ENCODE measurements around the gene CDK9. TPM values are rescaled to one million over a fixed set of nuclear protein-coding genes. Genes with fewer than 3 reads are reported as not detected.

Gene CDK9
- total and polyA plus RNA-seq, 2 experiments from 2014 or later = 58.5 to 84.3 TPM

DNA sequence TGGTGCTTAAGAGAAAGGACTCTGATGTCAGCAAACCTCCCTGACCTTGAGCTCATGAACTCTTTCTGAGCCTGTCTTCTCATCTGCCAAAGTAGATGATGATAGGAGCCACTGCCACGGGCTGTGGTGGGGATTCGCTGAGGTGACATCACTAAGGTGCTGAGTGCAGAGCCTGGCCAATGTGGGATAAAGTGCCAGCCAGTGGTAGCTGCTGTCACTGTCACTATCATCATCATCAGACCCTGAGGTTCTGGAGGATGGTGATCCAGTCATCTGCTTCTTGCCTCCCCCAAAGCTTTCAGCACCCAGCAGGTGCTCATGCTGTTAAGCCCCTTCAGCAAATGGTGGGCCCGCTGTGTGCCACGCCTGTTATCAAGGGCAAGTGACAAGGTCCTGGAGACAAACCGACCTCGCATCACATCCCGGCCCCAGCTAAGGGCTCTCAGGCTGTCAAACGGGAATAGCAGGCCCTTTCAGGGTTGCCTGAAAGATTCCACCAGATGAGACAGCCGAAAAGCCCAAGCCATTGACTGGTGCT, 23.2 kb downstream of the CDK9 start:
- Histone ChIP-seq H3K4me3 (peak overlapping the region; percentile 53), H3K79me2 (replicated peaks; ENCODE audit: insufficient read depth) (peaks cover 11% of the 10 kb centered on the region), H3K9me2 (ENCODE audit: insufficient read depth) (no peaks in the 10 kb centered on the region), H3K36me3 (ENCODE audit: insufficient read depth) (peaks cover 8% of the 10 kb centered on the region), H2AFZ (no peak overlapping the region), H3F3A (replicated peaks; ENCODE audit: low read depth) (peaks cover 25% of the 10 kb centered on the region), H3K27ac (ENCODE audit: low read depth) (no peak overlapping the region), H3K4me2 (peak overlapping the region; percentile 82), H3K27me3 (ENCODE audit: insufficient read depth) (no peaks in the 10 kb centered on the region), H3K4me1 (ENCODE audit: insufficient read depth) (peaks cover under 1% of the 10 kb centered on the region; the same call in 1 of the 2 replicates), H4K20me1 (replicated peaks; ENCODE audit: insufficient read depth) (peaks cover 15% of the 10 kb centered on the region)
- H3K4me1 Mint-ChIP-seq = peaks cover 3% of the 10 kb centered on the region; the same call in 2 of the 3 replicates
- H3K36me3 Mint-ChIP-seq (ENCODE audit: low read depth) = peaks cover 56% of the 10 kb centered on the region
- peak overlapping the region; percentile 50 for H3K4me3 Mint-ChIP-seq
- no peaks in the 10 kb centered on the region for H3K9me3 Mint-ChIP-seq
- no peak overlapping the region for H3K27ac Mint-ChIP-seq
- no peak for ATAC-seq
- no peak for TF ChIP-seq REST (IDR thresholded peaks at IDR 0.05; ENCODE audit: unreplicated experiment)
- TF ChIP-seq NANOG (IDR thresholded peaks at IDR 0.05; ENCODE audit: borderline replicate concordance) = no peak
- TF ChIP-seq, protein P1, sequence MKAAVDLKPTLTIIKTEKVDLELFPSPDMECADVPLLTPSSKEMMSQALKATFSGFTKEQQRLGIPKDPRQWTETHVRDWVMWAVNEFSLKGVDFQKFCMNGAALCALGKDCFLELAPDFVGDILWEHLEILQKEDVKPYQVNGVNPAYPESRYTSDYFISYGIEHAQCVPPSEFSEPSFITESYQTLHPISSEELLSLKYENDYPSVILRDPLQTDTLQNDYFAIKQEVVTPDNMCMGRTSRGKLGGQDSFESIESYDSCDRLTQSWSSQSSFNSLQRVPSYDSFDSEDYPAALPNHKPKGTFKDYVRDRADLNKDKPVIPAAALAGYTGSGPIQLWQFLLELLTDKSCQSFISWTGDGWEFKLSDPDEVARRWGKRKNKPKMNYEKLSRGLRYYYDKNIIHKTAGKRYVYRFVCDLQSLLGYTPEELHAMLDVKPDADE (IDR thresholded peaks at IDR 0.05) = no peak
- no peak for TF ChIP-seq ZNF114 (CRISPR knock-in tag; IDR thresholded peaks at IDR 0.05)
- TF ChIP-seq POLR2AphosphoS5 (IDR thresholded peaks at IDR 0.05; ENCODE audit: low read depth) = no peak
- TF ChIP-seq JUNB (IDR thresholded peaks at IDR 0.05; ENCODE audit: unreplicated experiment) = no peak
- no peak for TF ChIP-seq STAT1 (IDR thresholded peaks at IDR 0.05; ENCODE audit: unreplicated experiment)
- TF ChIP-seq EZH2phosphoT487 (IDR thresholded peaks at IDR 0.05; ENCODE audit: unreplicated experiment) = no peak
- no peak for TF ChIP-seq CREB1 (CRISPR knock-in tag; IDR thresholded peaks at IDR 0.05; ENCODE audit: low read depth)
- no peak for TF ChIP-seq CTCF (conservative IDR thresholded peaks at IDR 0.05; ENCODE audit: low read depth in 2 of 2)
- no peak for TF ChIP-seq EZH2 (IDR thresholded peaks at IDR 0.05; ENCODE audit: low read depth, unreplicated experiment)
- TF ChIP-seq, protein P2, sequence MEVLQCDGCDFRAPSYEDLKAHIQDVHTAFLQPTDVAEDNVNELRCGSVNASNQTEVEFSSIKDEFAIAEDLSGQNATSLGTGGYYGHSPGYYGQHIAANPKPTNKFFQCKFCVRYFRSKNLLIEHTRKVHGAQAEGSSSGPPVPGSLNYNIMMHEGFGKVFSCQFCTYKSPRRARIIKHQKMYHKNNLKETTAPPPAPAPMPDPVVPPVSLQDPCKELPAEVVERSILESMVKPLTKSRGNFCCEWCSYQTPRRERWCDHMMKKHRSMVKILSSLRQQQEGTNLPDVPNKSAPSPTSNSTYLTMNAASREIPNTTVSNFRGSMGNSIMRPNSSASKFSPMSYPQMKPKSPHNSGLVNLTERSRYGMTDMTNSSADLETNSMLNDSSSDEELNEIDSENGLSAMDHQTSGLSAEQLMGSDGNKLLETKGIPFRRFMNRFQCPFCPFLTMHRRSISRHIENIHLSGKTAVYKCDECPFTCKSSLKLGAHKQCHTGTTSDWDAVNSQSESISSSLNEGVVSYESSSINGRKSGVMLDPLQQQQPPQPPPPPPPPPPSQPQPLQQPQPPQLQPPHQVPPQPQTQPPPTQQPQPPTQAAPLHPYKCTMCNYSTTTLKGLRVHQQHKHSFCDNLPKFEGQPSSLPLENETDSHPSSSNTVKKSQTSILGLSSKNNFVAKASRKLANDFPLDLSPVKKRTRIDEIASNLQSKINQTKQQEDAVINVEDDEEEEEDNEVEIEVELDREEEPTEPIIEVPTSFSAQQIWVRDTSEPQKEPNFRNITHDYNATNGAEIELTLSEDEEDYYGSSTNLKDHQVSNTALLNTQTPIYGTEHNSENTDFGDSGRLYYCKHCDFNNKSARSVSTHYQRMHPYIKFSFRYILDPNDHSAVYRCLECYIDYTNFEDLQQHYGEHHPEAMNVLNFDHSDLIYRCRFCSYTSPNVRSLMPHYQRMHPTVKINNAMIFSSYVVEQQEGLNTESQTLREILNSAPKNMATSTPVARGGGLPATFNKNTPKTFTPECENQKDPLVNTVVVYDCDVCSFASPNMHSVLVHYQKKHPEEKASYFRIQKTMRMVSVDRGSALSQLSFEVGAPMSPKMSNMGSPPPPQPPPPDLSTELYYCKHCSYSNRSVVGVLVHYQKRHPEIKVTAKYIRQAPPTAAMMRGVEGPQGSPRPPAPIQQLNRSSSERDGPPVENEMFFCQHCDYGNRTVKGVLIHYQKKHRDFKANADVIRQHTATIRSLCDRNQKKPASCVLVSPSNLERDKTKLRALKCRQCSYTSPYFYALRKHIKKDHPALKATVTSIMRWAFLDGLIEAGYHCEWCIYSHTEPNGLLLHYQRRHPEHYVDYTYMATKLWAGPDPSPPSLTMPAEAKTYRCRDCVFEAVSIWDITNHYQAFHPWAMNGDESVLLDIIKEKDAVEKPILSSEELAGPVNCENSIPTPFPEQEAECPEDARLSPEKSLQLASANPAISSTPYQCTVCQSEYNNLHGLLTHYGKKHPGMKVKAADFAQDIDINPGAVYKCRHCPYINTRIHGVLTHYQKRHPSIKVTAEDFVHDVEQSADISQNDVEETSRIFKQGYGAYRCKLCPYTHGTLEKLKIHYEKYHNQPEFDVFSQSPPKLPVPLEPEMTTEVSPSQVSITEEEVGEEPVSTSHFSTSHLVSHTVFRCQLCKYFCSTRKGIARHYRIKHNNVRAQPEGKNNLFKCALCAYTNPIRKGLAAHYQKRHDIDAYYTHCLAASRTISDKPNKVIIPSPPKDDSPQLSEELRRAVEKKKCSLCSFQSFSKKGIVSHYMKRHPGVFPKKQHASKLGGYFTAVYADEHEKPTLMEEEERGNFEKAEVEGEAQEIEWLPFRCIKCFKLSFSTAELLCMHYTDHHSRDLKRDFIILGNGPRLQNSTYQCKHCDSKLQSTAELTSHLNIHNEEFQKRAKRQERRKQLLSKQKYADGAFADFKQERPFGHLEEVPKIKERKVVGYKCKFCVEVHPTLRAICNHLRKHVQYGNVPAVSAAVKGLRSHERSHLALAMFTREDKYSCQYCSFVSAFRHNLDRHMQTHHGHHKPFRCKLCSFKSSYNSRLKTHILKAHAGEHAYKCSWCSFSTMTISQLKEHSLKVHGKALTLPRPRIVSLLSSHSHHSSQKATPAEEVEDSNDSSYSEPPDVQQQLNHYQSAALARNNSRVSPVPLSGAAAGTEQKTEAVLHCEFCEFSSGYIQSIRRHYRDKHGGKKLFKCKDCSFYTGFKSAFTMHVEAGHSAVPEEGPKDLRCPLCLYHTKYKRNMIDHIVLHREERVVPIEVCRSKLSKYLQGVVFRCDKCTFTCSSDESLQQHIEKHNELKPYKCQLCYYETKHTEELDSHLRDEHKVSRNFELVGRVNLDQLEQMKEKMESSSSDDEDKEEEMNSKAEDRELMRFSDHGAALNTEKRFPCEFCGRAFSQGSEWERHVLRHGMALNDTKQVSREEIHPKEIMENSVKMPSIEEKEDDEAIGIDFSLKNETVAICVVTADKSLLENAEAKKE (CRISPR knock-in tag; IDR thresholded peaks at IDR 0.05) = no peak
- no peak for DNase-seq (ENCODE audit: low spot score)
- peaks cover 14% of the 10 kb centered on the region for H3K27me3 Mint-ChIP-seq (ENCODE audit: insufficient read depth, low read depth, poor library complexity)
